Panc1 (cell line): ENCODE measurements around the gene TAL1. TPM values are rescaled to one million over a fixed set of nuclear protein-coding genes. Genes with fewer than 3 reads are reported as not detected.

Experiments used
- ATAC-seq: fragments of 200-7000 bp; cut with Tn5 transposase; 2 replicates; pipeline ENCODE4 v1.9.1; 2020; ENCODE audit warnings: mild to moderate bottlenecking, moderate library complexity
- BruUV-seq: library from RNA; stranded (reverse); fragments of 400-500 nt; replicated peaks from 2 replicates; lab custom pipeline; 2021; lab: Mats Ljungman, UMichigan
- CTCF ChIA-PET: fragments of 300-600 bp; sonication (Branson Sonifier 250); formaldehyde crosslinking; loops from one replicate; lab custom pipeline; 2022; ENCODE audit warnings: antibody characterized with exemption; lab: Charles Lee
- POLR2A ChIA-PET: fragments of 300-600 bp; sonication (Branson Sonifier 250); formaldehyde crosslinking; loops from one replicate; lab custom pipeline; 2022; ENCODE audit warnings: antibody characterized with exemption; lab: Charles Lee
- DNase-seq: peaks from one replicate; pipeline ENCODE4 v3.0.0-alpha.2; 2010; ENCODE audit warnings: low read depth, low spot score
- H3K27ac ChIP-seq: 2 replicates; pipeline ENCODE4 v1.5.1; 2011; ENCODE audit warnings: mild to moderate bottlenecking, low read length, inconsistent platforms
- H3K27me3 ChIP-seq: fragments of 200-500 bp; sonication (Bioruptor generic); 2 replicates; pipeline ENCODE4 v1.6.0; 2014; ENCODE audit warnings: low read length, inconsistent platforms; ENCODE audit not compliant: control insufficient read depth, insufficient read depth
- H3K36me3 ChIP-seq: fragments of 200-500 bp; sonication (Bioruptor generic); 2 replicates; pipeline ENCODE4 v1.5.1; 2014; ENCODE audit warnings: inconsistent platforms, mild to moderate bottlenecking, low read length, moderate library complexity; ENCODE audit not compliant: control insufficient read depth, insufficient read depth
- H3K4me1 ChIP-seq: 2 replicates; pipeline ENCODE4 v1.5.1; 2011; ENCODE audit warnings: inconsistent platforms, mild to moderate bottlenecking, low read length, moderate library complexity; ENCODE audit not compliant: control insufficient read depth, insufficient read depth
- H3K4me3 ChIP-seq, 2 experiments: 2 replicates each; pipeline ENCODE4 v1.5.1; 2011 to 2012; ENCODE audit warnings: low read depth in 2 of 2, low read length in 2 of 2, mild to moderate bottlenecking in 2 of 2, inconsistent platforms in 1 of 2, moderate library complexity in 1 of 2
- H3K9me3 ChIP-seq: fragments of 200-500 bp; sonication (Bioruptor generic); 2 replicates; pipeline ENCODE4 v1.5.1; 2014; ENCODE audit warnings: low read depth, mild to moderate bottlenecking, inconsistent platforms, low read length, moderate library complexity; ENCODE audit not compliant: control insufficient read depth, insufficient read depth
- CTCF ChIP-seq: fragments of 450-650 bp; IDR thresholded peaks from 2 replicates; pipeline ENCODE4 v1.5.1; 2017; ENCODE audit warnings: mild to moderate bottlenecking
- POLR2AphosphoS5 ChIP-seq: IDR thresholded peaks from 2 replicates; pipeline ENCODE4 v1.6.1; 2012; ENCODE audit warnings: mild to moderate bottlenecking, low read depth, low read length, moderate library complexity
- SIN3A ChIP-seq: IDR thresholded peaks from 2 replicates; pipeline ENCODE4 v1.6.1; 2012; ENCODE audit warnings: low read depth, mild to moderate bottlenecking, low read length, moderate library complexity, borderline replicate concordance; ENCODE audit not compliant: insufficient read depth
- TCF7L2 ChIP-seq: IDR thresholded peaks from 2 replicates; pipeline ENCODE4 v1.6.1; 2011; ENCODE audit warnings: mild to moderate bottlenecking, low read depth, low read length, inconsistent platforms
- in situ Hi-C: cut with HindIII; loops from 2 replicates; pipeline ENCODE4 v1.10.0; 2016; ENCODE audit warnings: low sequenced_read_pairs, low pct_unique_long_range_greater_than_20kb
- intact Hi-C: fragments of 100-400 bp; cut with micrococcal nuclease; formaldehyde crosslinking; loops from one replicate; pipeline ENCODE4 v1.10.0; 2022; ENCODE audit not compliant: unreplicated experiment
- total RNA-seq: library from RNA; stranded (reverse); gene quantifications from one replicate; pipeline ENCODE4 v1.2.1, GENCODE V29; 2021; ENCODE audit not compliant: unreplicated experiment
- TF ChIP-seq, protein P1 (sequence below), 2 experiments: IDR thresholded peaks; 2 replicates each; pipeline ENCODE4 v1.6.1; 2011 to 2012; ENCODE audit warnings: low read depth in 2 of 2, control low read depth in 1 of 2, low read length in 1 of 2, mild to moderate bottlenecking in 1 of 2, moderate library complexity in 1 of 2; ENCODE audit not compliant: insufficient read depth in 1 of 2

The TAL1 gene
- total RNA-seq, 1 experiment from 2014 or later, result 0.05 TPM

GRCh38 chr1:47184822-47185677, 47.0 kb downstream of the TAL1 start:
- Histone ChIP-seq H3K27ac (no peak overlapping the region), H3K27me3 (no peaks in the 10 kb centered on the region), H3K9me3 (no peaks in the 10 kb centered on the region), H3K4me3 (no peak overlapping the region), H3K36me3 (no peaks in the 10 kb centered on the region), H3K4me1 (no peaks in the 10 kb centered on the region)
- POLR2A ChIA-PET, result no interaction called here
- CTCF ChIA-PET, result no interaction called here
- ATAC-seq (no peak), DNase-seq (no peak)
- no peak for TF ChIP-seq TCF7L2
- no peak for TF ChIP-seq SIN3A
- TF ChIP-seq CTCF, result no peak
- TF ChIP-seq, protein P1, sequence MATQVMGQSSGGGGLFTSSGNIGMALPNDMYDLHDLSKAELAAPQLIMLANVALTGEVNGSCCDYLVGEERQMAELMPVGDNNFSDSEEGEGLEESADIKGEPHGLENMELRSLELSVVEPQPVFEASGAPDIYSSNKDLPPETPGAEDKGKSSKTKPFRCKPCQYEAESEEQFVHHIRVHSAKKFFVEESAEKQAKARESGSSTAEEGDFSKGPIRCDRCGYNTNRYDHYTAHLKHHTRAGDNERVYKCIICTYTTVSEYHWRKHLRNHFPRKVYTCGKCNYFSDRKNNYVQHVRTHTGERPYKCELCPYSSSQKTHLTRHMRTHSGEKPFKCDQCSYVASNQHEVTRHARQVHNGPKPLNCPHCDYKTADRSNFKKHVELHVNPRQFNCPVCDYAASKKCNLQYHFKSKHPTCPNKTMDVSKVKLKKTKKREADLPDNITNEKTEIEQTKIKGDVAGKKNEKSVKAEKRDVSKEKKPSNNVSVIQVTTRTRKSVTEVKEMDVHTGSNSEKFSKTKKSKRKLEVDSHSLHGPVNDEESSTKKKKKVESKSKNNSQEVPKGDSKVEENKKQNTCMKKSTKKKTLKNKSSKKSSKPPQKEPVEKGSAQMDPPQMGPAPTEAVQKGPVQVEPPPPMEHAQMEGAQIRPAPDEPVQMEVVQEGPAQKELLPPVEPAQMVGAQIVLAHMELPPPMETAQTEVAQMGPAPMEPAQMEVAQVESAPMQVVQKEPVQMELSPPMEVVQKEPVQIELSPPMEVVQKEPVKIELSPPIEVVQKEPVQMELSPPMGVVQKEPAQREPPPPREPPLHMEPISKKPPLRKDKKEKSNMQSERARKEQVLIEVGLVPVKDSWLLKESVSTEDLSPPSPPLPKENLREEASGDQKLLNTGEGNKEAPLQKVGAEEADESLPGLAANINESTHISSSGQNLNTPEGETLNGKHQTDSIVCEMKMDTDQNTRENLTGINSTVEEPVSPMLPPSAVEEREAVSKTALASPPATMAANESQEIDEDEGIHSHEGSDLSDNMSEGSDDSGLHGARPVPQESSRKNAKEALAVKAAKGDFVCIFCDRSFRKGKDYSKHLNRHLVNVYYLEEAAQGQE (IDR thresholded peaks at IDR 0.05; ENCODE audit: insufficient read depth in 1 of 2, low read depth in 2 of 2, low read length in 1 of 2), result no peak
- no peak for TF ChIP-seq POLR2AphosphoS5
- no TSS peak for BruUV-seq
- in situ Hi-C loops (no loop called here), intact Hi-C loops (no loop called here)

DNA sequence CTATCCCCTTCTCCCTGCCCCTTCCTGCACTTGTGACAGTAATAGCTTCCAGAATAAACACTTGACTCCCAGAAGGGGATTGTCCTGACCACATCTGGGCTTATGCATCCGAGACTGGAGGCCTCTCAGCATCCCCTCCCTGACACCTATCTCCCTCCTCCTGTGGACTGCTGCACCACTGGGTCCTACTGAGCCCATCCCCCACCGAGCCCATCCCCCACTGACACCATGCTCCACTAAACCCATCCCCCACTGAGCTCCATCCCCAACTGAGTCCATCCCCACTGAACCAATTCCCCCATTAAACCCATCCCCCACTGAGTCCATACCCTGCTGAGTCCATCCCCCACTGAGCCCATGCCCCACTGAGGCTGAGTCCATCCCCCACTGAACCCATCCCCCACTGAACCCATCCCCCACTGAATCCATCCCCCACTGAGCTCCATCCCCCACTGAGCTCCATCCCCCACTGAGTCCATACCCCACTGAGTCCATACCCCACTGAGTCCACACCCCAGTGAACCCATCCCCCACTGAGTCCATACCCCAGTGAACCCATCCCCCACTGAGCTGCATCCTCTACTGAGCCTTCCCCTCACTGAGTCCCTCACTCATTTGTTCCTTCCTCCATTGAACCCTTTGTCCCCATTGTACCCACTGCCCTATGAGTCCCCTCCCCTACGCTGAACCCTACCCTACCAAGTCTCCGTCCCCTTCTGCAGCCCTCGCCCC, 47.8 kb downstream of the TAL1 start:
- H3K36me3 ChIP-seq, result no peaks in the 10 kb centered on the region
- POLR2A ChIA-PET, result no interaction called here
- in situ Hi-C loops, result no loop called here
- no peak for ATAC-seq
- CTCF ChIA-PET, result no interaction called here
- no peak overlapping the region for H3K27ac ChIP-seq
- no peaks in the 10 kb centered on the region for H3K27me3 ChIP-seq
- intact Hi-C loops, result no loop called here
- no peaks in the 10 kb centered on the region for H3K4me1 ChIP-seq
- no TSS peak for BruUV-seq
- H3K4me3 ChIP-seq, result no peak overlapping the region
- TF ChIP-seq, protein P1 (IDR thresholded peaks at IDR 0.05; ENCODE audit: insufficient read depth in 1 of 2, low read depth in 2 of 2, low read length in 1 of 2), result no peak
- TF ChIP-seq TCF7L2 (no peak), SIN3A (no peak), POLR2AphosphoS5 (no peak), CTCF (no peak)
- DNase-seq, result no peak
- no peaks in the 10 kb centered on the region for H3K9me3 ChIP-seq
